OCI-LY7 (cell line): Measurements from ENCODE around the gene NOL9. TPM values are rescaled to one million over a fixed set of nuclear protein-coding genes. Genes with fewer than 3 reads are reported as not detected.
A peak's percentile ranks its signal among the peaks of the same experiment; 100 is the strongest.

Experiments used
- BruUV-seq: library from RNA; stranded (reverse); fragments of 400-500 nt; replicated peaks from 2 replicates; lab custom pipeline; 2021; lab: Mats Ljungman, UMichigan
- CTCF ChIA-PET: fragments of 300-600 bp; sonication (Branson Sonifier 250); formaldehyde crosslinking; loops from one replicate; lab custom pipeline; 2022; ENCODE audit warnings: antibody characterized with exemption; ENCODE audit not compliant: unreplicated experiment; lab: Charles Lee
- POLR2A ChIA-PET: fragments of 300-600 bp; sonication (Branson Sonifier 250); formaldehyde crosslinking; loops from one replicate; lab custom pipeline; 2022; ENCODE audit warnings: antibody characterized with exemption; lab: Charles Lee
- DNase-seq: peaks from one replicate; pipeline ENCODE4 v3.0.0-alpha.2; 2015; ENCODE audit warnings: low spot score
- H2AFZ ChIP-seq: fragments of 200-600 bp; sonication (generic), shearing (Covaris generic); 2 replicates; pipeline ENCODE4 v1.6.1; 2014; ENCODE audit warnings: mild to moderate bottlenecking, antibody characterized with exemption, low read length, moderate library complexity
- H3K27ac ChIP-seq: fragments of 200-600 bp; sonication (generic); 2 replicates; pipeline ENCODE4 v1.5.1; 2014; ENCODE audit warnings: mixed run types, low read depth, mild to moderate bottlenecking, moderate library complexity, low read length, inconsistent platforms; ENCODE audit not compliant: poor library complexity, severe bottlenecking
- H3K36me3 ChIP-seq: fragments of 200-600 bp; sonication (generic); 2 replicates; pipeline ENCODE4 v1.6.1; 2014; ENCODE audit warnings: mild to moderate bottlenecking, antibody characterized with exemption, low read length, moderate library complexity, mixed read lengths; ENCODE audit not compliant: insufficient read depth
- H3K4me1 ChIP-seq: fragments of 200-600 bp; sonication (generic); 2 replicates; pipeline ENCODE4 v1.5.1; 2014; ENCODE audit warnings: mild to moderate bottlenecking, low read length; ENCODE audit not compliant: insufficient read depth, poor library complexity, severe bottlenecking
- H3K4me2 ChIP-seq: fragments of 200-600 bp; sonication (generic); 2 replicates; pipeline ENCODE4 v1.6.1; 2014; ENCODE audit warnings: mild to moderate bottlenecking, low read length
- H3K4me3 ChIP-seq: fragments of 200-600 bp; sonication (generic); 2 replicates; pipeline ENCODE4 v1.5.1; 2014; ENCODE audit warnings: mild to moderate bottlenecking, low read depth, low read length; ENCODE audit not compliant: poor library complexity, severe bottlenecking
- H3K79me2 ChIP-seq: fragments of 200-600 bp; sonication (generic); 2 replicates; pipeline ENCODE4 v1.6.1; 2016; ENCODE audit warnings: low read depth, mild to moderate bottlenecking, low read length, moderate library complexity, mixed read lengths; ENCODE audit not compliant: insufficient read depth
- H3K9me2 ChIP-seq: fragments of 200-600 bp; sonication (generic); 2 replicates; pipeline ENCODE4 v1.6.1; 2016; ENCODE audit warnings: mild to moderate bottlenecking, low read length, mixed read lengths; ENCODE audit not compliant: insufficient read depth
- H3K9me3 ChIP-seq: fragments of 200-600 bp; sonication (generic); 2 replicates; pipeline ENCODE4 v1.6.1; 2014; ENCODE audit warnings: mild to moderate bottlenecking, mixed run types, low read length, mixed read lengths
- H4K20me1 ChIP-seq: fragments of 200-600 bp; sonication (generic); 2 replicates; pipeline ENCODE4 v1.6.1; 2014; ENCODE audit warnings: mild to moderate bottlenecking, antibody characterized with exemption, low read length, moderate library complexity, mixed read lengths; ENCODE audit not compliant: insufficient read depth
- CTCF ChIP-seq: fragments of 200-600 bp; sonication (generic); conservative IDR thresholded peaks from 2 replicates; pipeline ENCODE4 v1.5.1; 2014; ENCODE audit warnings: mild to moderate bottlenecking, antibody characterized with exemption, low read length, moderate library complexity, mixed read lengths
- EZH2phosphoT487 ChIP-seq: fragments of 200-600 bp; sonication (generic); IDR thresholded peaks from 2 replicates; pipeline ENCODE4 v1.6.1; 2018; ENCODE audit warnings: low read depth, borderline replicate concordance, mild to moderate bottlenecking, mixed run types, antibody characterized with exemption, low read length, moderate library complexity, mixed read lengths
- intact Hi-C: fragments of 100-400 bp; cut with micrococcal nuclease; formaldehyde crosslinking; loops from one replicate; pipeline ENCODE4 v1.10.0; 2022; ENCODE audit not compliant: unreplicated experiment
- small RNA-seq: library from RNA; depleted of rRNA; stranded (forward); fragments of <200 nt; gene quantifications from one replicate; pipeline ENCODE3, GENCODE V24; 2014
- total RNA-seq, 2 experiments: library from RNA; depleted of rRNA in 1 of 2; stranded (reverse); fragments of >200 nt in 1 of 2; shearing (Covaris generic) in 1 of 2; gene quantifications; 2 replicates each; pipeline ENCODE4 v1.2.3, GENCODE V29; 2014 to 2022

NOL9 gene
- total RNA-seq, 2 experiments from 2014 or later = 39.1 to 58.8 TPM

GRCh38 chr1:6472391-6472790, 81.9 kb downstream of the NOL9 start:
- no TSS peak for BruUV-seq
- no peaks in the 10 kb centered on the region for H3K4me1 ChIP-seq
- no peak overlapping the region for H3K4me3 ChIP-seq
- intact Hi-C loops = no loop called here
- H3K4me2 ChIP-seq = no peak overlapping the region
- no peaks in the 10 kb centered on the region for H3K36me3 ChIP-seq
- no peak for DNase-seq
- ChIA-PET CTCF (no interaction called here), POLR2A (interaction anchor here (0.7 kb wide), 1 partner anchor 90 kb away, joined by 3 read pairs; no protein-coding TSS in a partner anchor)
- H2AFZ ChIP-seq = no peak overlapping the region
- TF ChIP-seq CTCF = peak; percentile 69
- TF ChIP-seq EZH2phosphoT487 = no peak
- no peaks in the 10 kb centered on the region for H3K9me2 ChIP-seq
- H3K9me3 ChIP-seq = no peaks in the 10 kb centered on the region
- no peaks in the 10 kb centered on the region for H4K20me1 ChIP-seq
- H3K79me2 ChIP-seq = no peaks in the 10 kb centered on the region
- H3K27ac ChIP-seq = no peak overlapping the region

- Histone ChIP-seq H3K79me2 (no peaks in the 10 kb centered on the region), H3K36me3 (no peaks in the 10 kb centered on the region), H3K4me3 (no peak overlapping the region), H4K20me1 (no peaks in the 10 kb centered on the region), H2AFZ (no peak overlapping the region), H3K27ac (no peak overlapping the region), H3K4me1 (no peaks in the 10 kb centered on the region), H3K9me3 (no peaks in the 10 kb centered on the region), H3K9me2 (no peaks in the 10 kb centered on the region), H3K4me2 (no peak overlapping the region)
- intact Hi-C loops = no loop called here
- TF ChIP-seq CTCF = no peak
- no peak for TF ChIP-seq EZH2phosphoT487
- ChIA-PET CTCF (no interaction called here), POLR2A (interaction anchor here (0.7 kb wide), 1 partner anchor 90 kb away, joined by 3 read pairs; no protein-coding TSS in a partner anchor)
- no peak for DNase-seq
- no TSS peak for BruUV-seq
Measured at GRCh38 chr1:6471970-6472368, 82.3 kb downstream of the NOL9 start.

Small RNAs within 50 kb of the gene (small RNA-seq; reads per million reads assigned to genes)
- gene RNU6-731P = not detected

Other genes starting within 250 kb of the NOL9 start
- gene ACOT7, start 160.7 kb downstream of the NOL9 start, total RNA-seq (2014; rRNA removed; shearing (Covaris generic)) = 16.8 and 23.4 TPM in 2 replicates
- gene ACOT7, start 160.7 kb downstream of the NOL9 start, total RNA-seq (2022) = 50.5 and 53.6 TPM in 2 replicates
- not detected in 2 replicates for gene HES2, start 134.6 kb downstream of the NOL9 start, total RNA-seq (2014; rRNA removed; shearing (Covaris generic))
- not detected in 2 replicates for gene HES2, start 134.6 kb downstream of the NOL9 start, total RNA-seq (2022)
- not detected in 2 replicates for gene ESPN, start 129.7 kb downstream of the NOL9 start, total RNA-seq (2014; rRNA removed; shearing (Covaris generic))
- not detected in 2 replicates for gene ESPN, start 129.7 kb downstream of the NOL9 start, total RNA-seq (2022)
- 1.7 and 2.8 TPM in 2 replicates for gene TNFRSF25, start 88.3 kb downstream of the NOL9 start, total RNA-seq (2014; rRNA removed; shearing (Covaris generic))
- 0.65 and 1.7 TPM in 2 replicates for gene TNFRSF25, start 88.3 kb downstream of the NOL9 start, total RNA-seq (2022)
- 0.67 and 1.6 TPM in 2 replicates for gene PLEKHG5, start 62.8 kb downstream of the NOL9 start, total RNA-seq (2014; rRNA removed; shearing (Covaris generic))
- gene PLEKHG5, start 62.8 kb downstream of the NOL9 start, total RNA-seq (2022) = 1.7 and 2.4 TPM in 2 replicates
- not detected in 2 replicates for gene TAS1R1, start 794 bp upstream of the NOL9 start, total RNA-seq (2014; rRNA removed; shearing (Covaris generic))
- 0.11 TPM in 1 of 2 replicates, not detected in the other for gene TAS1R1, start 794 bp upstream of the NOL9 start, total RNA-seq (2022)
- 28.9 and 41.9 TPM in 2 replicates for gene ZBTB48, start 25.5 kb upstream of the NOL9 start, total RNA-seq (2014; rRNA removed; shearing (Covaris generic))
- gene ZBTB48, start 25.5 kb upstream of the NOL9 start, total RNA-seq (2022) = 51.3 and 58.2 TPM in 2 replicates
- 7.2 and 7.4 TPM in 2 replicates for gene KLHL21, start 48.4 kb upstream of the NOL9 start, total RNA-seq (2014; rRNA removed; shearing (Covaris generic))
- 5.6 and 7.6 TPM in 2 replicates for gene KLHL21, start 48.4 kb upstream of the NOL9 start, total RNA-seq (2022)
- 5.3 and 7.9 TPM in 2 replicates for gene PHF13, start 59.2 kb upstream of the NOL9 start, total RNA-seq (2014; rRNA removed; shearing (Covaris generic))
- 14.6 and 14.7 TPM in 2 replicates for gene PHF13, start 59.2 kb upstream of the NOL9 start, total RNA-seq (2022)
- 22.4 and 24.9 TPM in 2 replicates for gene THAP3, start 70.4 kb upstream of the NOL9 start, total RNA-seq (2014; rRNA removed; shearing (Covaris generic))
- gene THAP3, start 70.4 kb upstream of the NOL9 start, total RNA-seq (2022) = 17.2 and 19.0 TPM in 2 replicates
- 31.0 and 41.6 TPM in 2 replicates for gene DNAJC11, start 147.3 kb upstream of the NOL9 start, total RNA-seq (2014; rRNA removed; shearing (Covaris generic))
- 64.1 and 65.6 TPM in 2 replicates for gene DNAJC11, start 147.3 kb upstream of the NOL9 start, total RNA-seq (2022)
- gene CAMTA1, start 230.9 kb upstream of the NOL9 start, total RNA-seq (2014; rRNA removed; shearing (Covaris generic)) = 40.2 and 43.9 TPM in 2 replicates
- 73.3 and 80.8 TPM in 2 replicates for gene CAMTA1, start 230.9 kb upstream of the NOL9 start, total RNA-seq (2022)